Duodenal mucosa (tissue), 2 donors: ENCODE results near the gene HSPA9.

Experiments used
- H3K27ac ChIP-seq: one replicate; pipeline ENCODE4 v1.7.0; 2013; ENCODE audit warnings: low read depth, low read length
- H3K27me3 ChIP-seq, 2 donors: one replicate each; pipeline ENCODE4 v1.7.0; 2013; ENCODE audit warnings: low read length in 2 of 2, control low read depth in 1 of 2; ENCODE audit not compliant: insufficient read depth in 2 of 2, control insufficient read depth in 1 of 2
- H3K36me3 ChIP-seq, 2 donors: one replicate each; pipeline ENCODE4 v1.7.0; 2013; ENCODE audit warnings: low read length in 2 of 2, control low read depth in 1 of 2; ENCODE audit not compliant: insufficient read depth in 2 of 2, control insufficient read depth in 1 of 2
- H3K4me1 ChIP-seq, 2 donors: one replicate each; pipeline ENCODE4 v1.7.0; 2013; ENCODE audit warnings: low read length in 2 of 2, control low read depth in 1 of 2; ENCODE audit not compliant: insufficient read depth in 2 of 2, control insufficient read depth in 1 of 2
- H3K4me3 ChIP-seq, 2 donors: one replicate each; pipeline ENCODE4 v1.7.0; 2013; ENCODE audit warnings: low read length in 2 of 2, low read depth in 1 of 2
- H3K9ac ChIP-seq, 2 donors: one replicate each; pipeline ENCODE4 v1.7.0; 2013; ENCODE audit warnings: low read length in 2 of 2, low read depth in 1 of 2
- H3K9me3 ChIP-seq, 2 donors: one replicate each; pipeline ENCODE4 v1.7.0; 2013; ENCODE audit warnings: low read length in 2 of 2, control low read depth in 1 of 2; ENCODE audit not compliant: control insufficient read depth in 1 of 2

The HSPA9 gene

DNA sequence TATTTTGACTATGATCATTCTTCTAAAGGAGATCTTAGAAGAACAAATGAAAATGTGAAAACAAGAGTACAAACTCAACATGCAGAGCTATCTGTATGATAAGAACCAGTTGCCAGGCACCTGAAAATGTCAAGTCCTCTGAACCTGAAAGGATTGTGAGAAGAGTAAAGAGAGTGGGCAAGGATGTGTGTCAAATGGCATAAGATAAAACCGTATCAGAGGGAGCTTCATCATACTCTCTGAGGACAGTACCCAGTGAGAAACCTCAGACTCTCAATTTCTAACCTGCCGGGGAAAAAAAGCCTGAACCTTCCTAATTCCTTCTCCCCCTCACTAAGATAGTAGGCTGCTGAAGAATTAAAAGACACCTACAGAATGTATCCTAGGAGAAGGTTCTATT lies 39.0 kb downstream of the HSPA9 start:
- H3K4me1 ChIP-seq, result peaks cover 20 to 28% of the 10 kb centered on the region in 2 donors
- no peaks in the 10 kb centered on the region for H3K9me3 ChIP-seq
- H3K27me3 ChIP-seq, result no peaks in the 10 kb centered on the region
- no peak overlapping the region for H3K9ac ChIP-seq
- H3K27ac ChIP-seq, result no peak overlapping the region
- H3K4me3 ChIP-seq, result no peak overlapping the region
- H3K36me3 ChIP-seq, result peaks cover 0 to 10% of the 10 kb centered on the region in 2 donors

DNA sequence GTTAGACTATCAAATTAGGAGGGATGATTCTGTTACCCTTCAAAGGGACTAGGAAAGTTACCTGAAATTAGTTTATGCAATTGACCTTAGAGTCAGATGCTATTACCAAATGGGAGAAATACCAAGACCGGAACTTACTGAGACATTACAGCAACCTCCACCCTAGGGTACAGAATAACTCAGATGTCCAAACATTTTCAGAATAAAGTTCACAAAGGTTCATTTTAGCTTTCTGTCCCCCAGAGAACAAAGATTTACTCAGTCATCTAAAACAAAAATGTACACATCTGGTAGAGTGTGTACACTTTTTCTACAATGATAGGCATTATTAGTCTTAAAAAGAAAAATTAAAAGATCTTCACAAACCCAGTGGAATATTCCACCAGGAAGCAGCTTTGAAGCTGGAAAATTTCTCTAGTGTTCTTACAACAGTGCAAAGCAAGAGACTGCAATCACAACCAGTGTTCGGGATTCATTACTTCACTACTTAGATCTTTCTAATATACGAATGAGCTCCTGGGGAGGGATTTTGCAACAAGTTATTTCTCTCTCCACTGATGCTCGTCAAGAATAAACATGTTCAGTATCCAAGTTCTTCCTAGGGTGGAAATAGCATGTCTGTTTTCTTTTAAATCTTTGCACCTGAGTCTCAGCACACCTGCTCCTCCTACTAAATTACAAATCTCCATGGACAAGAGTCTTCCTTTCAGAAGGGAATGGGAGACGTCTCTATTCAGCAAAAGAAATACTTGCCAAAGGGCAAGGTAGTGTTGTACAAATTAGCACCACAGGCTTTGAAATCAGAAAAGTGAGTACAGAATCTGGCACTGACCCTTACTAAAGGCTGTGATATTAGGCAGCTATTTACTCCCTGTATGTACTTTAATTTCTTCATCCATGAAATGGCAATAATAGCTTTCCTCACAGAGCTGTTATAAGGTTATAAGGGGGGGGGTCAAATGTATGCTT lies 40.9 kb downstream of the HSPA9 start:
- Histone ChIP-seq H3K27me3 (no peaks in the 10 kb centered on the region), H3K4me3 (no peak overlapping the region), H3K36me3 (peaks cover 0 to 10% of the 10 kb centered on the region in 2 donors), H3K27ac (no peak overlapping the region), H3K9ac (no peak overlapping the region), H3K4me1 (peaks cover 2 to 9% of the 10 kb centered on the region in 2 donors), H3K9me3 (no peaks in the 10 kb centered on the region)

DNA sequence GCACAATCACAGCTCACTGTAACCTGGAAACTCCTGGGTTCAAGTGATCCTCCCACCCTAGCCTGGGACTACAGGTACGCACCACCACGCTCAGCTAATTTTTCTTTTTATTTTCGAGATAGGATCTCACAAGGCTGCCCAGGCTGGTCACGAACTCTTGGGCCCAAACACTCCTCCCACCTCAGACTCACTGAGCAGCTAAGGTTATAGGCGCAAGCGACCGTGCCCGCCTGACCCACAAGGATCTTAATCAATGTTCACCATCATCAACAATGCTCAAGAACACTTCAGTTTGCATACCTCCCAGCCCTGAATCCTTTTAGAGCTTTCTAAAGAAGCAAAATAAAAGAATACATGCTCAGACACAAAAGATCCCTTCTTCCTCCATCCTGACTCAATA lies 45.4 kb downstream of the HSPA9 start:
- H3K27me3 ChIP-seq, result no peaks in the 10 kb centered on the region
- no peak overlapping the region for H3K9ac ChIP-seq
- peaks cover 0 to 4% of the 10 kb centered on the region in 2 donors for H3K36me3 ChIP-seq
- H3K9me3 ChIP-seq, result no peaks in the 10 kb centered on the region
- no peaks in the 10 kb centered on the region for H3K4me1 ChIP-seq
- H3K4me3 ChIP-seq, result no peak overlapping the region
- no peak overlapping the region for H3K27ac ChIP-seq

DNA sequence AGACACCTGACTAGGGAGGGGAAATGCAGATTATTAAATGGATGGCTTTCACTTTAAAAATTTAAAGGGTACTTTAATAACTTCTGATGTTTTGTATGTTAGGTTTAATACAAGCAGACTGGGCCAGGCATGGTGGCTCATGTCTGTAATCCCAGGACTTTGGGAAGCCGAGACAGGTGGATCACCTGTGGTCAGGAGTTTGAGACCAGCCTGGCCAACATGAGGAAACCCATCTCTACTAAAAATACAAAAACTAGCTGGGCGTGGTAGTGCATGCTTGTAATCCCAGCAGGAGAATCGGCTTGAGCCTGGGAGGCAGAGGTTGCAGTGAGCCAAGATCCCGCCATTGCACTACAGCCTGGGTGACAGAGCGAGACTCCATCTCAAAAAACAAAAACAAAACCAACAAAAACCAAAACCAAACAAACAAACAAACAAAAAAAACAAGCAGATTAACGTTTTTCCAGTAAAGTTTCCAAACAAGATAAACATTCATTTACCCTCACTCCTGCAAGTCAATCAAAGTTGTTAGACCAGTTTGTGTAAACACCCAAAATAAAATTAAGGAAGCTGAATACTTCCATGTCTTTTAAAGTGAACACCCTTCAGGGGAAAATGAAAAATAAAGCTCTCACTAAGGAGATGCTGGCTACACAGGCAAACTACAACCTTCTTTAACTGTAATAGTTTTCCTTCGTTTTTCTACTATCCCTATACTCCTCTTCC lies 46.3 kb downstream of the HSPA9 start:
- no peaks in the 10 kb centered on the region for H3K4me1 ChIP-seq
- no peak overlapping the region for H3K4me3 ChIP-seq
- H3K27me3 ChIP-seq, result no peaks in the 10 kb centered on the region
- no peak overlapping the region for H3K9ac ChIP-seq
- no peak overlapping the region for H3K27ac ChIP-seq
- H3K36me3 ChIP-seq, result peaks cover 0 to 4% of the 10 kb centered on the region in 2 donors
- H3K9me3 ChIP-seq, result no peaks in the 10 kb centered on the region

DNA sequence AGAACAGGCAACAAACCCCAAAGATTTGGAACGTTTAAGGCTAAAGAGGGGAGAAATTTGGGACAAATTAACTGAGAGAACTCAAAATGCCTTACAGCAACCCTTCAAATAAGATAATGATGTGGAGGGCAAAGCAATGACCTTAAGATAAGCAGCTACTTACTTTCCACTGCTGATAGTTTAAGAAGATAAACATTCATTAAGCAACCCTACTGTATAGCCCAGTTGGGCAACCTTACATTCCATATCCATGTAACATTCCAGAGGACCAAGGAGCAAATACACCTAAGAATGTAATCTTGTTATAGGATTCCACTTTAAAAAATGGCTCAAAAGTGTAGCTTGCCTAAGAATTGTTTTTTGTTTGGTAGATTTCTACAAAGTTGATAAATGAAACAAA lies 47.0 kb downstream of the HSPA9 start:
- Histone ChIP-seq H3K27ac (no peak overlapping the region), H3K36me3 (peaks cover 0 to 4% of the 10 kb centered on the region in 2 donors), H3K27me3 (no peaks in the 10 kb centered on the region), H3K9ac (no peak overlapping the region), H3K4me1 (no peaks in the 10 kb centered on the region), H3K9me3 (no peaks in the 10 kb centered on the region), H3K4me3 (no peak overlapping the region)

DNA sequence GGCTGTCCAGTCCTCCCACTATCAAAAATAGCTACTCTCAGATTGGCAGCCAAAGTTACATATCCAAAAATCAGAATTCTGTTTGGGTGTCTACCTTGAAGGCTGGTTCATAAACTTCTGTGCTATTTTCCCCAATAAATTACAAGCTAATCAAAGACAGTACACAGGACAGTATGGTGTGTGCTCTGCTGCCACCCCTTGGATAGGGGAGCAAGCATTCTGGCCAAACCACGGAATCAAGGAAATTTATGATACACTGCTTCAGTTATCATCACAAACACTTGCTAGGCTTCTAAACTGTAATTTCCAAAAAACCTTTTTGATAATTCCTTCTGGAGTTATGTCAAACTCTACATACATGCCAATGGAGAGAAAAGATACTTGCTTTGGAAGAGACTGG lies 48.0 kb downstream of the HSPA9 start:
- no peaks in the 10 kb centered on the region for H3K9me3 ChIP-seq
- H3K9ac ChIP-seq, result no peak overlapping the region
- H3K27ac ChIP-seq, result no peak overlapping the region
- H3K4me3 ChIP-seq, result no peak overlapping the region
- H3K36me3 ChIP-seq, result peaks cover 0 to under 1% of the 10 kb centered on the region in 2 donors
- H3K27me3 ChIP-seq, result no peaks in the 10 kb centered on the region
- no peaks in the 10 kb centered on the region for H3K4me1 ChIP-seq

DNA sequence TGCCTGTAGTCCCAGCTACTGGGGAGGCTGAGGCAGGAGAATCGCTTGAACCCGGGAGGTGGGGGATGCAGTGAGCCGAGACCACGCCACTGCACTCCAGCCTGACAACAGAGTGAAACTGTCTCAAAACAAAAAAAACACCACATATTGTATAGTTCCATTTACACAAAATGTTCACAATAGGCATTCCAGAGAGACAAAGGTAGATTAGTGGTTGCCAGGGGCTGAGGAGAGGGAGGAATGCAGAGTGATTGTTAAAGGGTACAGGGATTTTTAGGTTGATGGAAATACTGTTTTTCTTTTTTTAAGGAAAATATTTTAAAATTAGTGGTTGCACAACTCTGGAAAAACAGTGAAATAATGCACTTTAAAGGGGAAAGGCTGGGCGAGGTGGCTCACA lies 51.8 kb downstream of the HSPA9 start:
- Histone ChIP-seq H3K36me3 (peaks cover 2 to 6% of the 10 kb centered on the region in 2 donors), H3K4me1 (no peaks in the 10 kb centered on the region), H3K27me3 (no peaks in the 10 kb centered on the region), H3K4me3 (no peak overlapping the region), H3K27ac (no peak overlapping the region), H3K9ac (no peak overlapping the region), H3K9me3 (no peaks in the 10 kb centered on the region)

DNA sequence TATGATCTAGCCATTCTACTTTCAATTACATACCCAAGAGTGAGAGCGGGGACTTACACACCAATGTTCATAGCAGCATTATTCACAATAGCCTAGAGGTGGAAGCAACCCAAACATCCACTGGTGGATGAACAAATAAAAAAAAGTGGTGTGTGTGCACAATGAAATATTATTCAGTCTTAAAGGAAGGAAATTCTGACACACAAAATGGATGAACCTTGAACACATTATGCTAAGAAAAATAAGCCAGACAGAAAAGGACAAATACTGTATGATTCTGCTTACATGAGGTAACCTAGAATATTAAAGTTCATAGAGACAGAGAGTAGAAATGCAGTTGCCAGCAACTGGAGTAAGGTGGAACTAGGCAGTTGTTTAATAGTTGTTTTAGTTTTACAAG lies 54.2 kb downstream of the HSPA9 start:
- no peak overlapping the region for H3K27ac ChIP-seq
- no peak overlapping the region for H3K4me3 ChIP-seq
- no peak overlapping the region for H3K9ac ChIP-seq
- no peaks in the 10 kb centered on the region for H3K27me3 ChIP-seq
- no peaks in the 10 kb centered on the region for H3K4me1 ChIP-seq
- peaks cover 7 to 27% of the 10 kb centered on the region in 2 donors for H3K36me3 ChIP-seq
- H3K9me3 ChIP-seq, result no peaks in the 10 kb centered on the region

DNA sequence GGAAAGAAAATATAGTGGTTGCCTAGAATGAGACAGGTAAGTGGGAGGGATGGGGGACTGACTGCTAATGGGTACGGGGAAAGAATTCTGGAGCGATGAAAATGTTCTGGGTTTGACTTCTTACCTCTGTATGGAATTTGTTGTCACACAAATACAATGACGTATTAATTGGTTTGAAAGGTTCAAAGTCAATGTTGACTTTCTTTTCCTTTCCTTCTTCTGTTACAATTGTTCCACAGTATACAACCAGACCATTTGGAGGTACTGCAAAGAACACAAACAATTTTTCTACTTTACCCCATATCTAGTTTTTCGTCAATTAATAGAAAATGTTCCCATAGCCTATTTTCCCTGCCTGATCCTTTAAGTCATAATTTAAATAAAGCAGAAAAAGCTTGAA lies 57.8 kb downstream of the HSPA9 start:
- Histone ChIP-seq H3K9ac (no peak overlapping the region), H3K4me1 (no peaks in the 10 kb centered on the region), H3K4me3 (no peak overlapping the region), H3K9me3 (no peaks in the 10 kb centered on the region), H3K27me3 (no peaks in the 10 kb centered on the region), H3K27ac (no peak overlapping the region), H3K36me3 (peaks cover 21 to 62% of the 10 kb centered on the region in 2 donors)

DNA sequence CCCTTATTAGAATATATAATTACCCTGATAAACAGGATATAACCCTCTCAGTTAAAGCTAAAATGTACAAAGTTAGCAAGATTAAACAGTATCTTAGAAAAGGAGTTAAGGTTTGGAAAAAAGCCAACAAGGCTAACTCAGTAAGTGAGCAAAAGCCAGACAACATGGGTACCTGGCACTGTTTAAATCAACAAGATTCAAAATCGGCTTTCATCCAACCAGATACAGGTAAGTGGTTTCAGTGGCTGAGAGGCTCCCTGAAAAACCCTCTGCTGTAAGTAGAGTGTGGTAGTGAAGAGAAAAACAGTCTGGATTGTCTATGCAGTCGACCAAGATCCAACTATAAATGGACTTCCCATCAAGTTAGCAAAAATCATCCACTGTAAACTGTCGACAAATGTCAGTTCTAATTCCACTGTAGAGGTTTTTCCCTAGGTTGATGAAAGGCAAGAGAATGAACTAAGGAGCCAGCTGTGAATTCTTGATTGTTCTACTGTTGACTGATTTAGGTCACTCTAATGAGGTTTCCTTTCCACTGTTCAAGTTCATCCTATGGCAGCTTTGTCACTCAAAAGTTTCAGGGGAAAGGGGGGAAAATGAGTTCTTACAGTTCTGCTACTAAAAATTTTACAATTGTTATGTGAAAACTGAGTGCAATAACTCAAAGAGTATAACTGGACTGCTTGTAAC lies 59.5 kb downstream of the HSPA9 start:
- no peaks in the 10 kb centered on the region for H3K27me3 ChIP-seq
- no peaks in the 10 kb centered on the region for H3K4me1 ChIP-seq
- H3K9ac ChIP-seq, result no peak overlapping the region
- no peak overlapping the region for H3K27ac ChIP-seq
- H3K4me3 ChIP-seq, result no peak overlapping the region
- H3K36me3 ChIP-seq, result peaks cover 27 to 77% of the 10 kb centered on the region in 2 donors
- no peaks in the 10 kb centered on the region for H3K9me3 ChIP-seq
